OCI-LY7 (cell line): Measurements from ENCODE around the gene KDM8. TPM values are rescaled to one million over a fixed set of nuclear protein-coding genes. Genes with fewer than 3 reads are reported as not detected.
"Not testable (repeated sequence)": the region's sequence is repeated elsewhere in the genome, so short reads cannot be mapped to it uniquely, and the experiment has no call there.

Source experiments
- BruUV-seq: library from RNA; stranded (reverse); fragments of 400-500 nt; replicated peaks from 2 replicates; lab custom pipeline; 2021; lab: Mats Ljungman, UMichigan
- CTCF ChIA-PET: fragments of 300-600 bp; sonication (Branson Sonifier 250); formaldehyde crosslinking; loops from one replicate; lab custom pipeline; 2022; ENCODE audit warnings: antibody characterized with exemption; ENCODE audit not compliant: unreplicated experiment; lab: Charles Lee
- POLR2A ChIA-PET: fragments of 300-600 bp; sonication (Branson Sonifier 250); formaldehyde crosslinking; loops from one replicate; lab custom pipeline; 2022; ENCODE audit warnings: antibody characterized with exemption; lab: Charles Lee
- DNase-seq: peaks from one replicate; pipeline ENCODE4 v3.0.0-alpha.2; 2015; ENCODE audit warnings: low spot score
- H2AFZ ChIP-seq: fragments of 200-600 bp; sonication (generic), shearing (Covaris generic); 2 replicates; pipeline ENCODE4 v1.6.1; 2014; ENCODE audit warnings: mild to moderate bottlenecking, antibody characterized with exemption, low read length, moderate library complexity
- H3K27ac ChIP-seq: fragments of 200-600 bp; sonication (generic); 2 replicates; pipeline ENCODE4 v1.5.1; 2014; ENCODE audit warnings: mixed run types, low read depth, mild to moderate bottlenecking, moderate library complexity, low read length, inconsistent platforms; ENCODE audit not compliant: poor library complexity, severe bottlenecking
- H3K36me3 ChIP-seq: fragments of 200-600 bp; sonication (generic); 2 replicates; pipeline ENCODE4 v1.6.1; 2014; ENCODE audit warnings: mild to moderate bottlenecking, antibody characterized with exemption, low read length, moderate library complexity, mixed read lengths; ENCODE audit not compliant: insufficient read depth
- H3K4me1 ChIP-seq: fragments of 200-600 bp; sonication (generic); 2 replicates; pipeline ENCODE4 v1.5.1; 2014; ENCODE audit warnings: mild to moderate bottlenecking, low read length; ENCODE audit not compliant: insufficient read depth, poor library complexity, severe bottlenecking
- H3K4me2 ChIP-seq: fragments of 200-600 bp; sonication (generic); 2 replicates; pipeline ENCODE4 v1.6.1; 2014; ENCODE audit warnings: mild to moderate bottlenecking, low read length
- H3K4me3 ChIP-seq: fragments of 200-600 bp; sonication (generic); 2 replicates; pipeline ENCODE4 v1.5.1; 2014; ENCODE audit warnings: mild to moderate bottlenecking, low read depth, low read length; ENCODE audit not compliant: poor library complexity, severe bottlenecking
- H3K79me2 ChIP-seq: fragments of 200-600 bp; sonication (generic); 2 replicates; pipeline ENCODE4 v1.6.1; 2016; ENCODE audit warnings: low read depth, mild to moderate bottlenecking, low read length, moderate library complexity, mixed read lengths; ENCODE audit not compliant: insufficient read depth
- H3K9me2 ChIP-seq: fragments of 200-600 bp; sonication (generic); 2 replicates; pipeline ENCODE4 v1.6.1; 2016; ENCODE audit warnings: mild to moderate bottlenecking, low read length, mixed read lengths; ENCODE audit not compliant: insufficient read depth
- H3K9me3 ChIP-seq: fragments of 200-600 bp; sonication (generic); 2 replicates; pipeline ENCODE4 v1.6.1; 2014; ENCODE audit warnings: mild to moderate bottlenecking, mixed run types, low read length, mixed read lengths
- H4K20me1 ChIP-seq: fragments of 200-600 bp; sonication (generic); 2 replicates; pipeline ENCODE4 v1.6.1; 2014; ENCODE audit warnings: mild to moderate bottlenecking, antibody characterized with exemption, low read length, moderate library complexity, mixed read lengths; ENCODE audit not compliant: insufficient read depth
- CTCF ChIP-seq: fragments of 200-600 bp; sonication (generic); conservative IDR thresholded peaks from 2 replicates; pipeline ENCODE4 v1.5.1; 2014; ENCODE audit warnings: mild to moderate bottlenecking, antibody characterized with exemption, low read length, moderate library complexity, mixed read lengths
- EZH2phosphoT487 ChIP-seq: fragments of 200-600 bp; sonication (generic); IDR thresholded peaks from 2 replicates; pipeline ENCODE4 v1.6.1; 2018; ENCODE audit warnings: low read depth, borderline replicate concordance, mild to moderate bottlenecking, mixed run types, antibody characterized with exemption, low read length, moderate library complexity, mixed read lengths
- intact Hi-C: fragments of 100-400 bp; cut with micrococcal nuclease; formaldehyde crosslinking; loops from one replicate; pipeline ENCODE4 v1.10.0; 2022; ENCODE audit not compliant: unreplicated experiment
- total RNA-seq, 2 experiments: library from RNA; depleted of rRNA in 1 of 2; stranded (reverse); fragments of >200 nt in 1 of 2; shearing (Covaris generic) in 1 of 2; gene quantifications; 2 replicates each; pipeline ENCODE4 v1.2.3, GENCODE V29; 2014 to 2022

Gene KDM8
- total RNA-seq, 2 experiments from 2014 or later = 14.2 to 14.5 TPM

- ChIA-PET POLR2A (interaction anchor here (0.7 to 1.2 kb wide), 2 partner anchors 9 to 609 kb away, joined by 3 read pairs; no protein-coding TSS in a partner anchor), CTCF (interaction anchor here (1.5 kb wide), 1 partner anchor 15 kb away, joined by 4 read pairs; no protein-coding TSS in a partner anchor)
- H3K36me3 ChIP-seq = peaks cover 20% of the 10 kb centered on the region; the same call in 1 of the 2 replicates
- no peaks in the 10 kb centered on the region for H4K20me1 ChIP-seq
- H3K79me2 ChIP-seq = no peaks in the 10 kb centered on the region
- intact Hi-C loops = no loop called here
- H3K4me2 ChIP-seq = no peak overlapping the region
- no TSS peak for BruUV-seq
- no peak for TF ChIP-seq CTCF
- TF ChIP-seq EZH2phosphoT487 = no peak
- H3K4me1 ChIP-seq = no peaks in the 10 kb centered on the region
- no peak overlapping the region for H2AFZ ChIP-seq
- no peak overlapping the region for H3K27ac ChIP-seq
- no peaks in the 10 kb centered on the region for H3K9me2 ChIP-seq
- H3K4me3 ChIP-seq = no peak overlapping the region
- DNase-seq = no peak
- H3K9me3 ChIP-seq = no peaks in the 10 kb centered on the region
These were observed 44.7 kb downstream of the KDM8 start for GRCh38 chr16:27248036-27248435.

- H3K4me1 ChIP-seq, H2AFZ ChIP-seq, intact Hi-C loops, H3K79me2 ChIP-seq, H4K20me1 ChIP-seq, H3K9me3 ChIP-seq, H3K4me2 ChIP-seq, H3K4me3 ChIP-seq, H3K9me2 ChIP-seq, BruUV-seq, DNase-seq, H3K27ac ChIP-seq: not testable (repeated sequence)
- ChIA-PET POLR2A (interaction anchor here (0.6 to 1.2 kb wide), 3 partner anchors 10 to 608 kb away, joined by 3 to 4 read pairs (median 3); no protein-coding TSS in a partner anchor), CTCF (interaction anchor here (1.5 kb wide), 1 partner anchor 14 kb away, joined by 4 read pairs; no protein-coding TSS in a partner anchor)
- H3K36me3 ChIP-seq = peaks cover 20% of the 10 kb centered on the region; the same call in 1 of the 2 replicates
These were observed 45.6 kb downstream of the KDM8 start for GRCh38 chr16:27248886-27249285.

GRCh38 chr16:27251541-27252205 lies 48.3 kb downstream of the KDM8 start:
- Histone ChIP-seq H4K20me1 (no peaks in the 10 kb centered on the region), H3K36me3 (peaks cover 38% of the 10 kb centered on the region), H2AFZ (no peak overlapping the region), H3K9me3 (no peaks in the 10 kb centered on the region), H3K27ac (no peak overlapping the region), H3K79me2 (no peaks in the 10 kb centered on the region), H3K4me2 (no peak overlapping the region), H3K4me3 (no peak overlapping the region), H3K9me2 (no peaks in the 10 kb centered on the region), H3K4me1 (peaks cover 12% of the 10 kb centered on the region)
- intact Hi-C loops = no loop called here
- CTCF ChIA-PET = no interaction called here
- TF ChIP-seq EZH2phosphoT487 (no peak), CTCF (no peak)
- DNase-seq = no peak
- POLR2A ChIA-PET = no interaction called here
- BruUV-seq = no TSS peak
